GM18520 (cell line): Measurements from ENCODE around the gene SWT1.

Experiments
- ATAC-seq: cut with Tn5 transposase; IDR thresholded peaks from one replicate; pipeline ENCODE4 v1.9.1; 2021; ENCODE audit not compliant: unreplicated experiment

SWT1 gene, protein sequence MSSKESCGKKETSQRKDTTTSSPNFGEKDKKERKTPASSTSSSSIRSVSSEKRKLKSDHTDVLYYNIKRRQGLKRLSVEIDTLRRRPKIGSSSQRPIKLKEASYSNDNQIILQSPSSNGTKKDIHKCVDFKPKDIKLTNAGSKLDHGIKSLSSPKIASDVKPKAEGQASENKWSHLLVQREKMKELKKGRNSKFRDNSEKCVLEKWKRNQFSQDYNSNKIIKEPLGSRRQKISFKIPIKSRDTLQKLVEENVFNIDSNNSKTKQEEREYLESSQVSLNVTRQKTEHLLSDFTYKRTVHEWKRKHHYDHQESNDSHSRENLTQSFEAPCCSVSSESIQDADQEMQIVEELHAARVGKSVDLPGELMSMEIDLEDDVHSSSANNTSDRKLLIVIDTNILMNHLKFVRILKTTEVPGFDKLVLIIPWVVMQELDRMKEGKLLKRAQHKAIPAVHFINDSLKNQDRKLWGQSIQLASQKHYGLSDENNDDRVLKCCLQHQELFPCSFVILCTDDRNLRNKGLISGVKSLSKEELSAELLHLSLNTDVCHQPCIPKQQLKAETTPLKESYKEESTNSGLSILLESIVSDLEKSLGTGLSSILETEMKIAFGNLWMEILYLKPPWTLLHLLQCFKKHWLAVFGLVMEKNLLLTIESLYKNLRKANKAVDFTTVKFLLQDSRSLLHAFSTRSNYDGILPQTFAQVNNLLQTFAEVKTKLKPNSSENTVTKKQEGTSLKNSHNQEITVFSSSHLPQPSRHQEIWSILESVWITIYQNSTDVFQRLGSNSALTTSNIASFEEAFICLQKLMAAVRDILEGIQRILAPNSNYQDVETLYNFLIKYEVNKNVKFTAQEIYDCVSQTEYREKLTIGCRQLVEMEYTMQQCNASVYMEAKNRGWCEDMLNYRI

DNA sequence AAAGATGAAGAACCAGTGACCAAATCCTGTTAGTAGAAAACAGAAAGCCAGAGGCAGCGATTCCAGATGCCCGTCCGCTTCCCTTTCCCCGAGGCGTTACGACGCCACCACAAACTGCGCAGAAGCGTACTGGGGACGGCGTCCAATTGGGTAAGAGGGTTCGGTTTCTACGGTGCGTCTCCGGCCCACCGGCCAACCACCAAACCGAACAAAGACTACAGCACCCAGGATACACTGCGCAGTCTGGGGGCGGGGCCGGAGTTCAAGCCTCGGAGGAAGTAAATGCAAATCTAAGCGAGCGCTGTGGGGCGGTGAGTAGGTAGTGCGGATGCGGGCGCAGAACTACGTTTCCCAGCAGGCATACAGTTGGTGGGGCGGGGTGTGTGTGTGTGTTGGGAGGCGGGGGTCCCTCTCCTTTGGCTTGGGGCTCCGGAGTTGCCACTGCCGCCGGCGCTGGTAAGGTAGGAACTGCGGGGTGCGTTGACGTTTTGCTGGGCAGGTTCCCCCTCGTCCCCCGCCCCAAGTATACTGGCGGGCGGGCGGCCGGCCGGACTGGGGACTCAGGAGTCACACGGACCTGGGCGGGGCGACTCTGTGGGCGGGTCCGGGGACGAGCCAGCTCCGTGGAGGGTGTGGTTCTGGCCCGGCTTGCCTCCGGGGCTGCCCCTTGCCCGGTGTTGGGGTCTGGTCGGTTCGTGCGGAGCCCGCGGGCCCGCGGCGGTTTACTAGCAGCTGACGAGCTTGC lies at the start of gene SWT1, which contains the start of gene TRMT1L:
SWT1 (plus strand) TSS at position 314 of the 745 bp plus-strand sequence. CDS start 3,675 bp downstream, outside the sequence.
TRMT1L (minus strand) TSS at position 100 of the 745 bp plus-strand sequence. CDS start 241 bp downstream, outside the sequence.
- peak; percentile 91 for ATAC-seq

DNA sequence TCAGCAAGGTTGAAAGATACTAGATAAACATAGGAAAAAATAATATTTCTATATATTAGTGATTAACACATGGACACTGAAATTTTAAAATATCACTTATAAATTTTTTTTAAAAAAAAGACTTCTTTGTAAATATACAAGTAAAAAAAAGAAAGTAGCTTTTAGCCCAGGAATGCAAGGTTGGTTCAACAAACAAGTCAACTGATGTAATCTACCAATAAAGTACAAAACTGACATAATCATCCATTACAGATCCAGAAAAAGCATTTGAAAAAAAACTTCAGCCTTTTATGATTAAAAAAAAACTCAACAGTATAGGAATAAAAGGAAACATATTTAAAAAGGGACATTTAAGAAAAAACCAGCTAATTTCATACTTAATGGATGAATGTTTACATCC lies 48.6 kb upstream of the SWT1 start:
- no peak for ATAC-seq

DNA sequence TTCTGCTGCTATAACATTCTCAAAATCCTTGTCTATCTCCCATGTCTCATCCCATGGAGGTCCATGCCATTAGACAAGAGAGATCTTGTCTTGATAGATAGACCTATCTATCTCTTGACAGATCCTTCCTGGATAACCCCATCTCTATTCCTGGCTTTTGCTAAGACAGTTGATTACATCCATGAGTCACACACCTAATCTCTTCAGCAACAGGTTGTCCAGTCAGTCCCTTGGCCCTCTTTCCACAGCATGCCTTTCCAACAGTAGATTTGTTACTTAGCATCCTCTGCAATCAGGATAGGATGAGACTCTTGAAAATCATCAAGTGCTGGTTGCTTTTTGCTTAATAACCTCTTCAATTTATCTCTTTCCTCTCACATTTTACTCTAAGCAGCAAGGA lies 46.8 kb upstream of the SWT1 start:
- no peak for ATAC-seq

DNA sequence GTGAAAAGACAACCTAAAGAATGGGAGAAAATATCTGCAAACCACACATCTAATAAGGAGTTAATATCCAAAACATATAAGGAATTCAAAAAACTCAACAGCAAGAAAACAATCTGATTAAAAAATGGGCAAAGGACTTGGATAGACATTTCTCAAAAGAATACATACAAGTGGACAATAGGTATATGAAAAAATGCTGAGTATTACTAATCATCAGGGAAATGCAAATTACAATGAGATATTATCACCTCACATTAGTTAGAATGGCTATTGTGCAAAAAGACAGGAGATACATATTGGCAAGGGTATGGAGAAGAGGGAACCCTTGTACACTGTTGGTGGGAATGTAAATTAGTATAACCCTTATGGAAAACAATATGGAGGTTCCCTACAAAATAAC lies 45.1 kb upstream of the SWT1 start:
- no peak for ATAC-seq

DNA sequence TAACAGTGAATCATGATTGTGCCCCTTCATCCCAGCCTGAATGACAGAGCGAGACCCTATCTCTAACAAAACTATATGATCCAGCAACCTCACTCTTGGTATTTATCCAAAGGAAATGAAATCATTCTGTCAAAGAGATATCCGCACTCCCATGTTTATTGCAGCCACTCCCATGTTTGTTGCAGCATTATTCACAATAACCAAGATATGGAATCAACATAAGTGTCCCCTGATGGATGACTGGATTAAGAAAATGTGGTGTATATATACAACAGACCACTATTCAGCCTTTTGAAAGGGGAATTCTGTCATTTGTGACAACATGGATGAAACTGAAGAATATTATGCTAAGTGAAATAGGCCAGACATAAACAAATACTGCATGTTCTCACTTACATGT lies 44.6 kb upstream of the SWT1 start:
- ATAC-seq, result no peak

DNA sequence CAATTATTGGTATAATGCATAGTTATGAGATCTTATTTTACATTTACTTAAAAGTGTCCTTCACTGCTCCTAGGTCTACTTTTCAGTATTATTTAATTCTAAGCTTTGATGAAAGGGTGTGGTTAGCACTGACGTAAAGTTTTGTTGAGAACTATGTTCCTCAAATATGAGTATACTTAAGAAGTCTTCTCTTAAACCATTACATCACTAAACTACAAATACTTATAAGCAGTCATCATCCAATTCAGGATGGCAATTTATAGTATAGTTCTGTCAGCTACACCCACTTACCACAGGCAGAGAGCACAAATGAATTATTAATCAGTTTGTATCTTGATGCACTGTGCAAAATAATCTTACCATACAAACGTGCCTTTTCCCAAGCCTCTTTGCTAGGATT lies 27.3 kb upstream of the SWT1 start:
- ATAC-seq, result no peak

DNA sequence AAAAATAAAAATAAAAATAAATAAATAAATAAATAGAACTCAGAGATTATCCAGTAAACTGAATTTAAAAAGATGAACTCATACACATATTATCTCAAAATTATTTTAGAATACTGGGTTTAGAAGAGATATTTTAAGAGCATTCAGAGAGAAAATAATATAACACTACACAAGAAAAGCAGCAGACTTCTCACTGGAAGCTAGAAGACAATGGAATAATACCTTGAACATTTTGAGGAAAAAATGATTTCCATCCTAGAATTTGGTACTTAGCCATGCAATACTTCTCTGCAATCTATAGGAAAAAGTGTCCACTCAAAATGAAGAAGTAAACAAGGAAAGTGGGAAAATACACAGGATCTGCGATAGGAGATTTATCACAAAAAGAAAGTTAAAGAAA lies 24.4 kb upstream of the SWT1 start:
- ATAC-seq, result no peak

DNA sequence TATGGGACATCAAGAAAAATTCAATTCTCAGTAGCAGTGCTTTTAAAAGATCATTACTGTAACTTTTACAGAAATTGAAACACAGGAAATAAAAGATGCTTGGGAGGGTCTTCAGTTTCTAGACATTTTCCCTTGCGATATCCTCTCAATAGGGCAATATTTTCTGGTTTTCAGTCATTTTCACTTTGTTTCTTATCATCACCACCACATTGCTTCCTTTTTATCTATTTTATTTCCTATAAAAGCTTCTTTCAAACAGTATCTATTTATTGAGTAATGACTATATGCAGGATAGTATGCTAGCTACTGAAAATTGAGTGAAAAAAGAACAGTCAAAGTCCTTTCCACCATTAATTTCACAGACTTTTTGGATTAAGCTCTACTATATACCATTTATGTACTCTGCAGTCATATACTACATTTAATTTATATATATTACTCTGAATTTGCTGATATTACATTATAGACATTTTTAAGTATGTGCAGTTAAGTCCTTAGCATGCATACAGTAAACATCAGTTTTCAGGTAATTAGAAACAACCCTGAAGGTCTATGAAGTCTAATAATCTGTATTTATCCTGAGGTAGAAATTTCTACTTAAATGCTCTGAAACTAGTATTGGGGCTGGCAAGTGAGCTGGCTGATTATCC lies 18.9 kb upstream of the SWT1 start:
- ATAC-seq, result no peak

DNA sequence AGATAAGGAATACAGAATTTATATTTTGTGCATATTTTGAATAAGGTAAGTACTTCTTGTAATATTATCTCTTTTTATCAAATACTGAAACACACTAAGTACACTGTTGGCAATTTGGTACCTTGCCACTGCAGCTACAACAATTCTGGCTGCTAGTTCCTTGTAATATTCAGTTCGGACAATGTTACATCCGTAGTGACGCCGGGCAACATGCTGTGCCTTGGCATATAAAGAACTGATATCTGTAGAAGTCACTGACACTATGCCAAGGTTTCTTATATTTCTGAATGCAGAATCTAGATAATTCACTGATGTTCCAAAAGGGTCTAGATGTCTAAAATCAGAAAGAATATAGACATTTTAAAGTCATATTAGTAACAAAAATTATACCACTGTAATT lies 17.7 kb upstream of the SWT1 start:
- no peak for ATAC-seq

DNA sequence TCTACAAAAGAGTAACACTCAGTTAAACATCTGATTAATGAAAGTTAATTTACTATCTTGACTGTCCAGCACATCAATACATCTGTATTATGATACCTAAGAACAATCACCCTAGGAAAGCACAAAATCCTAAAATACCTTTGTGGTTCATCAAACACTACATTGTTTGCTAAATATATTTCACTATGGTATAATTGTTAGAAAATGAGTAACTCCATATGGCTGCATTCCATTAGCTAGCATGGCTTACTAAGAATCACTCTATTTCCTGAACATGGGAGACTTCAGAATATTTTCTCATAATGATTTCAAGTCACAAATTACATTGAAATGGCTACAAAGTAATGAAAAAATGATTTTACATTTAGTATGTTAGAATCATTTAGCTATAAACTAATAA lies 12.7 kb upstream of the SWT1 start:
- no peak for ATAC-seq

DNA sequence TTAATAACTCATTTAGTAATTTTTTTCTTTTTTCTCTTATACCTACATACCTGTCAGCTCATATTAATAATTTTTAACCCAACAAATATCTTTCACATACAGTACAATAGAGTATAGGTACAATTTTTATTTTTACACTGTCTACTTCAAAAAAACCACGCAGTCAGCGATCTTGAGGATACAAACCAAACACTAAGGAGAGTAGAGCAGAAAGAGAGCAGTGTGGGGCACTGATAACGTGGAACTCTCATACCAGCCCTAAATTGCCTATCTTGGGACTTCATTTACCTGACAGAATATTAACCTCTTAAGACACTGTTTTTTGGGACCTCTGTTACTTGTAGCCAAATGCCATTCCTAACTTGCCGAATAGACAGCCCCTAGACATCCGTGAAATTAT lies 5.8 kb upstream of the SWT1 start:
- ATAC-seq, result no peak

DNA sequence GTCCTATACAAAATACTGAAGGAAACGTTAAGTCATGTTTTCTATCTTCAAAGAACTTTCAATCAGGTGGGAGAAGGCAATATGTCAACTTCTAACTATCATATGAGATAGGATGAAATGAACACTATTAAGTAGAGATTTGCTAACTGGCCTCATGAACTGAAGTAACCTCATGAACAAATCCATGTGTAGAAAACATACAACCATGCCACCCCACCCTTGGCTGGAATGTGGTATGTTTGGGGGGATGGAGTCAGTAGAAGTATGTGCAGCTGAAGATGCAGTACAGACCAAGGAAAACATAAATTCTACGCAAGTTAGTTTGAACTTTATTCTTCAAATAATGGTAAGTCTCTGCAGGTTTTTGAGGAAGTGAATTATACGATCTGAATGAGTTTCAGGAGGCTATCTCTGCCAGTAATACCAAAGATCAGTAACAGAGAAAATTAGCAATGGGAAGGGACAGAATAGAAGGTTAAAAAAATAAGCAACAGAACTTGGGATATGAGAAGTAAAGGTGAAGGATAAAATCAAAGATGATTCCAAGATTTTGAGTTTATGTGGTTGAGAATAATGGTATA lies 4.7 kb upstream of the SWT1 start:
- no peak for ATAC-seq

DNA sequence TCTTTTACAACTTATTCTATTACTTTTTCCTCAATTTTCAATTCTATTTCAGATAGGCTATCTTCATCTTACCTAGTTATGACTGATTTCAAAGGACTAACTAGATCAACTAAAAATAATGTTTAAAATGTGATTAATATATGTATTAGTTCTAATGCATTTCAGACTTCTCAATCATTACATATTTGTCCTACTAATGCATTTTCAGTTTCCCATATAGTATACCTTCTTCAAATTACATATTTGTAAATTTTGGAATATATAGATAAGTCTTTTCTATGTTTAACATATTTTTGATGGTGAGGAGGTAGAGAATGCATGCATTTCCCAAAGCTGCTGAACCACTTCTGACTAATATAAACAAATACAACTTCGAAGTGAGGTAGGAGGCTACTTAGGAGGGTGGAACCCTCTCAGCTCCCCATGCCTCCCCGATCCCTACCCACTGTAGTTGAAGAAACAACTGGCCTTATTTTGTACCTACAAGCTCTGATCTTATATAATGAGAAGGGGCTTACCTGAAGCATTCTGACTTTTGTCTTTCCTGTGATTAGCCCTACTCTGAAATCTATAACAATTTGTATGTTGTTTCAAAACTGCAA lies 2.0 kb upstream of the SWT1 start:
- no peak for ATAC-seq

DNA sequence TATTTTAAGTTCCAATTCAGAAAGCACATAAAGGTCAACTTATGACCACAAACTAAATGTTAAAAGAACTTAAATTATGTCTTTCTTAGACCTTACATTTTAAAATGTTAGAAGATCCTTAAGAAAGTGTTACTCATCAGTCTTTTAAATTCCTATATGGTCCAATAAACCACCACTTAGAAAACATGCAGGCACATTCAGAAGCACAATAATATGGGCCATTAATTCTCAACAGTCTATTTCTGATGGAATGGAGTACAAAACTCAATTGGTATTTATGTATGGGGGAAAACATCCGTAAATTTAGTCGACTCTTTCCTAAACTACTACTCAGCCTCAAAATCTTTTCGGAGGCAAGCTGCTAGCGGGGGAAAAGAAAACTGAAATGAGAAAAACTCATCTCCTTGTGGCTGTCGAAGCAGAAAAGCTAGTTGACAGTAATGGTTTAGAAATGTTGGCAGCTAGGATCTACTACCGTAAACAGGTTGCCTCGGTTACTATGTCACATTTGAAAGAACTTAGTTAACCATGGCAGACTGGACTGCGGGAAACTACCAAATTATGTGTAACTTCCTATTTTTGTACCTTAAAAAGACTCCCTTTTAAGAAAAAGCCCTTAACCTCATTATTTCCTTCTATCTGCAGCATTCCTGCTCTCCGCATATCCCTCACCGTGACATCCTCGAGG lies 1.2 kb upstream of the SWT1 start:
- no peak for ATAC-seq

DNA sequence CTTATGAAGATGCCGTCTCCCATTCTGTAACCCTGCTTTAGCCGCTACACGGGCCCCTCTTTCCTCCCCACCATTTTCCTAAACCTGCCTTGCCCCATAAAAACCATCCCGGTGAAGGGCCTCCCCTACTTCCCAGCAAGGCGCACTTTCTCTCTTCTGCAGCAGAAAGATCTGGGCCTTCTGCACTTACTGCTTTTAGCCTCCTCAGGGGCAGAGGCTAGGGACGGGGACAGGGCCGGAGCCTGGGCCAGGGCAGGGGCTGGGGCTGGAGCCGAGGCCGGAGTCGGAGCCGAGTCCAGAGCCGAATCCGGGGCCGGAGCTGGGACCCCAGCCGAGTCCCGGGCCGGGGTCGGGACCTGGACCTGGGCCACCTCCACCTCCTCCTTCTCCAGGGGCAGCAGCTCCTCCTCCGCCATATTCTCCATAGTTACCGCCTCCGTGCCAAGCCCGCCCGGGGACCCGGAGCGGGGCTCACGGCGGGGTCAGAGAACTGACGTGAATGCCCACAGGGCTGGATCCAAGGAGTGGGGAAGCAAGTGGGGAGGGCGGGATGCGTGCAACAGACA lies 596 bp upstream of the SWT1 start:
- ATAC-seq, result peak; percentile 10

DNA sequence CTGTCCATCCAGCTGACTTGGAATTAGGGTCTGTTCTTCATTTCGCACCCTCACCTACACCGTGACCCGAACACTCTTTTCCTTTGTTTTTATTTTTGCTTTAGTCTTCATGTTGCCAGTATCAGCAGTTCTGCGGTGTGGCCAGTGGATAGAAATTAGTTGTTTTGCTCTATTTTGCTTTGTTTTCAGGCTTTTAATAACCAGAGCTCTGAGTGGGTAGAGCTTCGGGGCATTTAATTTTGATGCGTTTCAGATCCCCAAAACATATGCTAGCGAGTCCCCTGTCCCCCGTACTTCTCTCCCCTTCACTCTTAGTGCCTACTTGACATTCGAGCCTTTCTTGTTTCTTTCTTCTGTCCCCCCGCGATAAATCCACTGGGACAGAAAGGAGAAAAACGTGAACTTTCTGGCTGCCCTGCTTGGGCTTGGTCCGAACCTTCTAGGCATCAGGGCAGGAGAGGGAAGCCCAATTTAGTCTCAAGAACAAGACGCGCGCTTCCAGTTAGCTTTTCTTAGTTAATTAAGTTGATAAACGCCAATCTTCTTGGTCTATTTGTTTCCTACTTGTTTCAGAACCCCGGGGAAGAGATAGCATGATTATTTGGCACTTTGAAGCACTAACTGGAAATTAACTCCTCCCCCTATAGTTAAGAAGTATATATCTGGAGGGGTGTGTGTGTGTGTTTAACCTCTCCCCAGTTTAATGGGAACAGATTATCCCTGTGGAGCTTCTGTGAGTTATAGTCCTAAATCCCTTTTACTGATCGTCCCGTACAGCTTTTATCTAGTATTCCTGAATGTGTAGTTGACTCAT lies 839 bp downstream of the SWT1 start:
- no peak for ATAC-seq

DNA sequence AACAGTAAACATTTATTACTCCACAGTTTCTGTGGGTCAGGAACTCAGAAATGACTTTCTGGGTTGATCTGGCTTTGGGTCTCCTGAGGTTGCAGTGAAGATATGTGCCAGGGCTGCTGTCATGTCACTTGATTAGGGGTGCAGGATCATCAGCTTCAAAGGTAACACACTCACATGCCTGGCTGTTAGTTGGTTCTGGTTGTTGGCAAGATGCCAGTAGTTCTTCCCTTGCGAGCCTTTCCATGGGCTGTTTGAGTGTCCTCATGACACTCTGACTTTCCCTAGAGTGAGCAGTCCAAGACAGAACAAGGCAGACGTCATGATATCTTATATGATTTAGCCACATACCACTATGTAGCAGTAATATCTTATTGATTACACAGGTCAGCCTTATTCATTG lies 1.8 kb downstream of the SWT1 start:
- ATAC-seq, result no peak

DNA sequence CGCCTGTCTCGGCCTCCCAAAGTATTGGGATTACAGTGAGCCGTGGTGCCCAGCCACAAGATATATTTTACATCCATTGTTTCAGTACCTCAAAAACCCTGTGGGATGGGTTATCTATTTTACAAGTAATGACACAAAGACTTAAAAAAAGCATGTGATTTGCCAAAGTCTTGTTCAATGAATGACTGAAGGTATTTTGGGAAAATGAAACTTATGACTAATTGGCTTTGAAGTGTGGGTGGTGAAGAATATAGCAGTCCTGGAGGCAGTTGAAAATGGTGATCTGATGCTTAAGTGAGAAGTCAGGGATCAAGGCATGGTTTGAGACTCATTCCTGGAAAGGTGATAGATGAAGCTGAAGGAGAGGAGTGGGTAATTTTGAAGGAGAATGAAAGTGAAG lies 3.0 kb downstream of the SWT1 start:
- ATAC-seq, result no peak
